Subcutaneous abdominal adipose tissue (tissue), 5 donors: Measurements from ENCODE around the gene SLC25A26.
"Not testable (repeated sequence)": the region's sequence is repeated elsewhere in the genome, so short reads cannot be mapped to it uniquely, and the experiment has no call there.

ENCODE experiments used
- H3K27ac ChIP-seq: one replicate; pipeline ENCODE4 v1.7.0; 2013; ENCODE audit warnings: low read depth, mild to moderate bottlenecking, inconsistent platforms, low read length, moderate library complexity
- H3K27me3 ChIP-seq, 5 donors: one replicate each; pipeline ENCODE4 v1.7.0; 2013; ENCODE audit warnings: low read length in 5 of 5, inconsistent platforms in 1 of 5; ENCODE audit not compliant: control insufficient read depth in 5 of 5, insufficient read depth in 4 of 5
- H3K36me3 ChIP-seq, 5 donors: one replicate each; pipeline ENCODE4 v1.7.0; 2013; ENCODE audit warnings: low read length in 5 of 5; ENCODE audit not compliant: control insufficient read depth in 5 of 5, insufficient read depth in 5 of 5
- H3K4me1 ChIP-seq, 5 donors: one replicate each; pipeline ENCODE4 v1.7.0; 2013; ENCODE audit warnings: low read length in 5 of 5, mild to moderate bottlenecking in 3 of 5, moderate library complexity in 1 of 5; ENCODE audit not compliant: control insufficient read depth in 5 of 5, insufficient read depth in 5 of 5
- H3K4me3 ChIP-seq, 5 donors: one replicate each; pipeline ENCODE4 v1.7.0; 2013; ENCODE audit warnings: low read length in 5 of 5, low read depth in 1 of 5
- H3K9ac ChIP-seq, 5 donors: one replicate each; pipeline ENCODE4 v1.7.0; 2013; ENCODE audit warnings: low read length in 5 of 5, mild to moderate bottlenecking in 4 of 5, moderate library complexity in 3 of 5
- H3K9me3 ChIP-seq, 5 donors: one replicate each; pipeline ENCODE4 v1.7.0; 2013; ENCODE audit warnings: low read length in 5 of 5; ENCODE audit not compliant: control insufficient read depth in 5 of 5
- donor health status: healthy.
- donor health status: healthy.
- donor health status: healthy.
- donor health status: healthy.
- donor health status: healthy.

SLC25A26 gene

GRCh38 chr3:66415867-66416428, 195.1 kb downstream of the SLC25A26 start:
- no peaks in the 10 kb centered on the region for H3K27me3 ChIP-seq
- peaks cover 0 to 22% (median 13%) of the 10 kb centered on the region in 5 donors for H3K4me1 ChIP-seq
- H3K9ac ChIP-seq: no peak overlapping the region
- H3K27ac ChIP-seq: peak overlapping the region; percentile 35
- H3K36me3 ChIP-seq: peaks cover 0 to 55% (median 30%) of the 10 kb centered on the region in 5 donors
- H3K9me3 ChIP-seq: no peaks in the 10 kb centered on the region
- H3K4me3 ChIP-seq: no peak overlapping the region

- no peaks in the 10 kb centered on the region for H3K27me3 ChIP-seq
- H3K9me3 ChIP-seq: peaks cover 0 to 1% (median 0%) of the 10 kb centered on the region in 5 donors
- no peak overlapping the region for H3K9ac ChIP-seq
- H3K4me3 ChIP-seq: no peak overlapping the region
- peaks cover 0 to 16% (median 8%) of the 10 kb centered on the region in 5 donors for H3K4me1 ChIP-seq
- peaks cover 0 to 48% (median 29%) of the 10 kb centered on the region in 5 donors for H3K36me3 ChIP-seq
- peak overlapping the region; percentile 35 for H3K27ac ChIP-seq
Observed at GRCh38 chr3:66416556-66417304, 195.9 kb downstream of the SLC25A26 start.

GRCh38 chr3:66418475-66418931, 197.7 kb downstream of the SLC25A26 start:
- Histone ChIP-seq H3K9ac (no peak overlapping the region), H3K4me3 (no peak overlapping the region), H3K4me1 (peaks cover 0 to 16% (median 8%) of the 10 kb centered on the region in 5 donors), H3K9me3 (peaks cover 0 to 4% (median 0%) of the 10 kb centered on the region in 5 donors), H3K27me3 (no peaks in the 10 kb centered on the region), H3K27ac (peak overlapping the region; percentile 38), H3K36me3 (peaks cover 0 to 32% (median 15%) of the 10 kb centered on the region in 5 donors)

DNA sequence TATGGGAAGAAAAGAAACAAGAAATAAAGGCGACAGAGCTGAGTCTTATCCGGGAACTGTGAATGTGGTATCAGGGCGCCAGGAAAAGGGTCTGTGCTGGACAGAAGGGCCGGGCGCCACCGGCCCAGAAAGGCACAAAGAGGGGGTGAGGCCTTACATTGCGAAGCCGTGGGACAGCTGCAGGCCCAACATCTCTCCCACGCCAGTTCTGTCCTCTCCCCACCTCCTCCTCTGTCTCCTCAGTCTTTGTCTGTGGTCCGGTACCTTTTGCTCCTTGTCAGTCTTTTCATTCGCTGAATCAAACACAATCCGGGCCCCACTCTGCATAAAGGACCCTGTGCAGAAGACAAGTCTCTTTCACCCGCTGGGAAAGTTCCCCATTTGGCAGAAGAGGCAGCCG, 198.2 kb downstream of the SLC25A26 start:
- H3K9me3 ChIP-seq: peaks cover 0 to 4% (median 0%) of the 10 kb centered on the region in 5 donors
- H3K27ac ChIP-seq: peak overlapping the region; percentile 38
- no peak overlapping the region for H3K9ac ChIP-seq
- no peak overlapping the region for H3K4me3 ChIP-seq
- peaks cover 0 to 29% (median 15%) of the 10 kb centered on the region in 5 donors for H3K36me3 ChIP-seq
- H3K27me3 ChIP-seq: no peaks in the 10 kb centered on the region
- peaks cover 0 to 18% (median 10%) of the 10 kb centered on the region in 5 donors for H3K4me1 ChIP-seq

- H3K9me3 ChIP-seq: not testable (repeated sequence)
- H3K4me1 ChIP-seq: peaks cover 0 to 34% (median 18%) of the 10 kb centered on the region in 5 donors
Observed at GRCh38 chr3:66421144-66421543, 200.3 kb downstream of the SLC25A26 start.

DNA sequence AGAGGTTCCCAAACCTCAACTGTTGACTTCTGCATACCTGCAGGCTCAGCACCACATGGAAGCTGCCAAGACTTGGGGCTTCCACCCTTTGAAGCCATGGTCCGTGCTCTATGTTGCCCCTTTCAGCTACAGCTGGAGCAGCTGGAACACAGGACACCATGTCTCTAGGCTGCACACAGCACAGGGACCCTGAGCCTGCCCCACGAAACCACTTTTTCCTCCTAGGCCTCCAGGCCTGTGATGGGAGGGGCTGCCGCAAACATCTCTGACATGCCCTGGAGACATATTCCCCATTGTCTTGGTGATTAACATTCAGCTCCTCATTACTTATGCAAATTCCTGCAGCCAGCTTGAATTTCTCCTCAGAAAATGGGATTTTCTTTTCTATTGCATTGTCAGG, 201.1 kb downstream of the SLC25A26 start:
- H3K4me1 ChIP-seq: peaks cover 0 to 34% (median 18%) of the 10 kb centered on the region in 5 donors

More at GRCh38 chr3:66421144-66421543, 200.3 kb downstream of the SLC25A26 start:
- H3K9ac ChIP-seq, H3K27ac ChIP-seq, H3K27me3 ChIP-seq, H3K4me3 ChIP-seq: not testable (repeated sequence)
- peaks cover 0 to 12% (median 9%) of the 10 kb centered on the region in 5 donors for H3K36me3 ChIP-seq

GRCh38 chr3:66423791-66424190, 203.0 kb downstream of the SLC25A26 start:
- no peak overlapping the region for H3K9ac ChIP-seq
- peaks cover 0 to 4% (median 0%) of the 10 kb centered on the region in 5 donors for H3K9me3 ChIP-seq
- no peak overlapping the region for H3K4me3 ChIP-seq
- no peaks in the 10 kb centered on the region for H3K27me3 ChIP-seq
- peaks cover 0 to 39% (median 27%) of the 10 kb centered on the region in 5 donors for H3K4me1 ChIP-seq
- H3K36me3 ChIP-seq: peaks cover 0 to 4% (median 0%) of the 10 kb centered on the region in 5 donors
- peak overlapping the region; percentile 27 for H3K27ac ChIP-seq

More for the DNA sequence above, 201.1 kb downstream of the SLC25A26 start:
- H3K27ac ChIP-seq, H3K27me3 ChIP-seq, H3K9ac ChIP-seq, H3K36me3 ChIP-seq, H3K9me3 ChIP-seq, H3K4me3 ChIP-seq: not testable (repeated sequence)

DNA sequence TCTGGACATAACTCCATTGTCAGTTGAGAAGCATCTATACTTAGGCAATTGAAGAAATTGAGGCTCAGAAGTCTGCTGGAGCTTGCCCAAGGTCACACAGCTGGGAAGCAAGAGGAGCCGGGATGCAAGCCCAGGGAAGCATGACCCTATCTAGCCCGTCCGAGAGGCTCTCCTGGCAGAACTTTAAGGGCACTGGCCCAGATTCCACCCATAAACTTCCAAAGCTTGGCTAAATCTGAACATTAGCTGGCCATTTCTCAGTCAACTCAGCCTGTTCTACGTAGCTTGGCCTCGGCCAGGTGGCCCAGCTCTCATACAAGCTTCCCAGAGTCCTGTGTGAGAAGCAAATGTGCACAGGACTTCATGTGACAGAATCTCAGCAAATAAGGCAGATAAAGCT, 204.2 kb downstream of the SLC25A26 start:
- Histone ChIP-seq H3K9ac (no peak overlapping the region), H3K36me3 (peaks cover 0 to 4% (median 0%) of the 10 kb centered on the region in 5 donors), H3K27ac (peak overlapping the region; percentile 61), H3K4me3 (no peak overlapping the region), H3K4me1 (peaks cover 3 to 38% (median 25%) of the 10 kb centered on the region in 5 donors), H3K9me3 (peaks cover 0 to 4% (median 0%) of the 10 kb centered on the region in 5 donors), H3K27me3 (no peaks in the 10 kb centered on the region)

GRCh38 chr3:66425576-66426114, 204.8 kb downstream of the SLC25A26 start:
- Histone ChIP-seq H3K4me3 (no peak overlapping the region), H3K27me3 (no peaks in the 10 kb centered on the region), H3K9ac (no peak overlapping the region), H3K4me1 (peaks cover 3 to 38% (median 25%) of the 10 kb centered on the region in 5 donors), H3K27ac (peak overlapping the region; percentile 61), H3K9me3 (peaks cover 0 to 4% (median 0%) of the 10 kb centered on the region in 5 donors), H3K36me3 (no peaks in the 10 kb centered on the region)

GRCh38 chr3:66426135-66426534, 205.3 kb downstream of the SLC25A26 start:
- H3K4me1 ChIP-seq: peaks cover 3 to 38% (median 26%) of the 10 kb centered on the region in 5 donors
- peak overlapping the region; percentile 61 for H3K27ac ChIP-seq
- H3K27me3 ChIP-seq: no peaks in the 10 kb centered on the region

More at GRCh38 chr3:66426135-66426534, 205.3 kb downstream of the SLC25A26 start:
- Histone ChIP-seq H3K4me3 (no peak overlapping the region), H3K36me3 (peaks cover 0 to 3% (median 0%) of the 10 kb centered on the region in 5 donors), H3K9me3 (peaks cover 0 to 4% (median 0%) of the 10 kb centered on the region in 5 donors), H3K9ac (no peak overlapping the region)
